ENCODE results near the gene DYSF.

DYSF gene

GRCh38 chr2:71532327-71532726, 79.0 kb downstream of the DYSF start:
- Histone ChIP-seq H3K36me3 (replicated peaks; ENCODE audit: insufficient read depth, low read length) (no peaks in the 10 kb centered on the region), H3K9me3 (replicated peaks; ENCODE audit: insufficient read depth, low read length) (no peaks in the 10 kb centered on the region), H3F3A (ENCODE audit: insufficient read depth, low read length) (no peaks in the 10 kb centered on the region), H3K4me2 (ENCODE audit: low read depth, low read length) (no peak overlapping the region), H4K20me1 (ENCODE audit: insufficient read depth, low read length) (no peaks in the 10 kb centered on the region), H3K27ac (ENCODE audit: low read length) (no peak overlapping the region), H3K4me3 (ENCODE audit: low read length) (no peak overlapping the region), H3K27me3 (replicated peaks; ENCODE audit: insufficient read depth, low read length) (no peaks in the 10 kb centered on the region), H3K9ac (ENCODE audit: low read length) (no peak overlapping the region), H3K4me1 (ENCODE audit: low read length) (no peaks in the 10 kb centered on the region), H3K79me2 (ENCODE audit: low read length) (no peaks in the 10 kb centered on the region), H3K9me2 (replicated peaks; ENCODE audit: insufficient read depth, low read length) (no peaks in the 10 kb centered on the region), H2AFZ (ENCODE audit: low read length) (no peak overlapping the region)
- DNase-seq = no peak
- TF ChIP-seq EZH2phosphoT487 (IDR thresholded peaks at IDR 0.05; ENCODE audit: low read length) (no peak), CTCF (IDR thresholded peaks at IDR 0.05; ENCODE audit: low read length) (no peak), EZH2 (optimal IDR thresholded peaks at IDR 0.05; ENCODE audit: low read depth, low read length) (no peak)

GRCh38 chr2:71534201-71534600, 80.8 kb downstream of the DYSF start:
- Histone ChIP-seq H3K27me3 (replicated peaks; ENCODE audit: insufficient read depth, low read length) (no peaks in the 10 kb centered on the region), H4K20me1 (ENCODE audit: insufficient read depth, low read length) (no peaks in the 10 kb centered on the region), H3F3A (ENCODE audit: insufficient read depth, low read length) (no peaks in the 10 kb centered on the region), H3K9me2 (replicated peaks; ENCODE audit: insufficient read depth, low read length) (no peaks in the 10 kb centered on the region), H3K9ac (ENCODE audit: low read length) (no peak overlapping the region), H3K4me2 (ENCODE audit: low read depth, low read length) (no peak overlapping the region), H3K4me3 (ENCODE audit: low read length) (no peak overlapping the region), H3K36me3 (replicated peaks; ENCODE audit: insufficient read depth, low read length) (no peaks in the 10 kb centered on the region), H2AFZ (ENCODE audit: low read length) (no peak overlapping the region), H3K79me2 (ENCODE audit: low read length) (no peaks in the 10 kb centered on the region), H3K4me1 (ENCODE audit: low read length) (no peaks in the 10 kb centered on the region), H3K27ac (ENCODE audit: low read length) (no peak overlapping the region), H3K9me3 (replicated peaks; ENCODE audit: insufficient read depth, low read length) (no peaks in the 10 kb centered on the region)
- TF ChIP-seq CTCF (IDR thresholded peaks at IDR 0.05; ENCODE audit: low read length) (no peak), EZH2phosphoT487 (IDR thresholded peaks at IDR 0.05; ENCODE audit: low read length) (no peak), EZH2 (optimal IDR thresholded peaks at IDR 0.05; ENCODE audit: low read depth, low read length) (no peak)
- DNase-seq = no peak

GRCh38 chr2:71534826-71535225, 81.5 kb downstream of the DYSF start:
- no peak for TF ChIP-seq CTCF (IDR thresholded peaks at IDR 0.05; ENCODE audit: low read length)
- no peak for TF ChIP-seq EZH2phosphoT487 (IDR thresholded peaks at IDR 0.05; ENCODE audit: low read length)
- TF ChIP-seq EZH2 (optimal IDR thresholded peaks at IDR 0.05; ENCODE audit: low read depth, low read length) = no peak
- H3F3A ChIP-seq (ENCODE audit: insufficient read depth, low read length) = no peaks in the 10 kb centered on the region

More at GRCh38 chr2:71534826-71535225, 81.5 kb downstream of the DYSF start:
- no peaks in the 10 kb centered on the region for H4K20me1 ChIP-seq (ENCODE audit: insufficient read depth, low read length)
- H2AFZ ChIP-seq (ENCODE audit: low read length) = no peak overlapping the region
- no peaks in the 10 kb centered on the region for H3K9me3 ChIP-seq (replicated peaks; ENCODE audit: insufficient read depth, low read length)
- no peaks in the 10 kb centered on the region for H3K4me1 ChIP-seq (ENCODE audit: low read length)
- no peaks in the 10 kb centered on the region for H3K9me2 ChIP-seq (replicated peaks; ENCODE audit: insufficient read depth, low read length)
- no peaks in the 10 kb centered on the region for H3K36me3 ChIP-seq (replicated peaks; ENCODE audit: insufficient read depth, low read length)
- no peak for DNase-seq
- no peak overlapping the region for H3K4me2 ChIP-seq (ENCODE audit: low read depth, low read length)
- H3K79me2 ChIP-seq (ENCODE audit: low read length) = no peaks in the 10 kb centered on the region
- H3K27ac ChIP-seq (ENCODE audit: low read length) = no peak overlapping the region
- H3K9ac ChIP-seq (ENCODE audit: low read length) = no peak overlapping the region
- no peak overlapping the region for H3K4me3 ChIP-seq (ENCODE audit: low read length)
- H3K27me3 ChIP-seq (replicated peaks; ENCODE audit: insufficient read depth, low read length) = no peaks in the 10 kb centered on the region
